Activated gamma-delta T cell treated with anti-CD3 and anti-CD28 coated beads, Interleukin-2, amount 50 U/mL, for 16 hours (primary cell): Measurements from ENCODE around the gene TFB2M.

Experiments used
- DNase-seq: peaks from one replicate; pipeline ENCODE4 v3.0.0-alpha.2; 2020; ENCODE audit warnings: low read depth

Gene TFB2M

GRCh38 chr1:246513041-246513440, 53.0 kb downstream of the TFB2M start:
- no peak for DNase-seq

- no peak for DNase-seq
These were observed 53.4 kb downstream of the TFB2M start for GRCh38 chr1:246512635-246513034.

- no peak for DNase-seq
These were observed 53.8 kb downstream of the TFB2M start for GRCh38 chr1:246512230-246512629.

GRCh38 chr1:246511203-246511602, 54.9 kb downstream of the TFB2M start:
- no peak for DNase-seq

- no peak for DNase-seq
These were observed 55.7 kb downstream of the TFB2M start for GRCh38 chr1:246510147-246511030.

GRCh38 chr1:246508897-246509688, 57.0 kb downstream of the TFB2M start:
- no peak for DNase-seq

- peak; percentile 62 for DNase-seq
These were observed 59.2 kb downstream of the TFB2M start, which contains the start of gene SMYD3 for GRCh38 chr1:246506674-246507481. Gene SMYD3, minus strand, starts transcription at chr1:246507279.

- no peak for DNase-seq
These were observed 59.7 kb downstream of the TFB2M start for GRCh38 chr1:246506367-246506673.

GRCh38 chr1:246503341-246503740, 62.7 kb downstream of the TFB2M start:
- DNase-seq = no peak

- no peak for DNase-seq
These were observed 68.6 kb downstream of the TFB2M start for GRCh38 chr1:246497331-246497915.

GRCh38 chr1:246492611-246493245, 73.3 kb downstream of the TFB2M start:
- DNase-seq = no peak

GRCh38 chr1:246491551-246492053, 74.5 kb downstream of the TFB2M start:
- DNase-seq = no peak
